Cardiac fibroblast (primary cell): Measurements from ENCODE around the gene CPPED1.

Source experiments
- DNase-seq, 2 donors: peaks; one replicate each; pipeline versions ENCODE4 v3.0.0 to v3.0.0-alpha.2; 2010; ENCODE audit warnings: low read depth in 2 of 2
- H3K4me3 ChIP-seq, 2 donors: replicated peaks in 1 of 2; 1 replicate in 1 of 2; 2 replicates in 1 of 2; pipeline ENCODE4 v1.5.1; 2011; ENCODE audit warnings: low read depth in 2 of 2, low read length in 2 of 2, mild to moderate bottlenecking in 2 of 2, moderate library complexity in 1 of 2
- TF ChIP-seq, protein P1 (sequence below): IDR thresholded peaks from one replicate; pipeline ENCODE4 v1.5.1; 2011; ENCODE audit warnings: low read depth, mild to moderate bottlenecking, low read length, inconsistent platforms

The CPPED1 gene

DNA sequence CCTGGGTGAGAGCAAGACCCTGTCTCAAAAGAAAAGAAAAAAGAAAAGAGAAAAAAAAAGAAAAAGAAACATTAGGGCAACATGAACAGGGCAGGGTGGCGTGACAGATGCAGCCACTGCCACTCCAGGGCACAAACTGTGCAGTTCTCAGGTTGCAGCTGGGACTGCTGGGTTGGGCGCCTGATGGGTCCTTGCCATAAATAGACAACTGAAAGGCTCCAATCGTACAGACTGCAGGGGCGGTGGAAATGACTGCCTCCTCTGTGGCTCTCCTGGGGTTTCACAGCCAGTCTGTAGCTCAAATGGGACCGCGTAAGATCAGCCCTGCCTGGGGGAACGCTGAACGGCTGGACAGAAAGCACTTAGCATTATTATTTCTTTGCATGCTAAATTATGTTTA lies 130.7 kb downstream of the CPPED1 start:
- no peak for DNase-seq
- TF ChIP-seq, protein P1, sequence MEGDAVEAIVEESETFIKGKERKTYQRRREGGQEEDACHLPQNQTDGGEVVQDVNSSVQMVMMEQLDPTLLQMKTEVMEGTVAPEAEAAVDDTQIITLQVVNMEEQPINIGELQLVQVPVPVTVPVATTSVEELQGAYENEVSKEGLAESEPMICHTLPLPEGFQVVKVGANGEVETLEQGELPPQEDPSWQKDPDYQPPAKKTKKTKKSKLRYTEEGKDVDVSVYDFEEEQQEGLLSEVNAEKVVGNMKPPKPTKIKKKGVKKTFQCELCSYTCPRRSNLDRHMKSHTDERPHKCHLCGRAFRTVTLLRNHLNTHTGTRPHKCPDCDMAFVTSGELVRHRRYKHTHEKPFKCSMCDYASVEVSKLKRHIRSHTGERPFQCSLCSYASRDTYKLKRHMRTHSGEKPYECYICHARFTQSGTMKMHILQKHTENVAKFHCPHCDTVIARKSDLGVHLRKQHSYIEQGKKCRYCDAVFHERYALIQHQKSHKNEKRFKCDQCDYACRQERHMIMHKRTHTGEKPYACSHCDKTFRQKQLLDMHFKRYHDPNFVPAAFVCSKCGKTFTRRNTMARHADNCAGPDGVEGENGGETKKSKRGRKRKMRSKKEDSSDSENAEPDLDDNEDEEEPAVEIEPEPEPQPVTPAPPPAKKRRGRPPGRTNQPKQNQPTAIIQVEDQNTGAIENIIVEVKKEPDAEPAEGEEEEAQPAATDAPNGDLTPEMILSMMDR: no peak
- no peak overlapping the region for H3K4me3 ChIP-seq

DNA sequence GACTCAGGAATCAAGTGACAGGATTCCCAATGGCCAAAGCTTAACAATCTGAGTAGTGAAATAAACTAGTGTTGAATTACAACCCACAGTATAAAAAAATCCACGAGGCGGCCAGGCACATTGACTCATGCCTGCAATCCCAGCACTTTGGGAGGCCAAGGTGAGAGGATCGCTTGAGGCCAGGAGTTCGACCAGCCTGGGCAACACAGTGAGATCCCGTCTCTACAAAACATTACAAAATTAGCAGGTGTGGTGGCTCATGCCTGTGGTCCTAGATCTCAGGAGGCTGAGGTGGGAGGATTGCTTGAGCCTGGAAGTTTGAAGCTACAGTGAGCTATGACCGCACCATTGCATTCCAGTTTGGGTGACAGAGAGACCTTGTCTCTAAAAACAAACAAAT lies 133.8 kb downstream of the CPPED1 start:
- TF ChIP-seq, protein P1: no peak
- no peak overlapping the region for H3K4me3 ChIP-seq
- no peak for DNase-seq

DNA sequence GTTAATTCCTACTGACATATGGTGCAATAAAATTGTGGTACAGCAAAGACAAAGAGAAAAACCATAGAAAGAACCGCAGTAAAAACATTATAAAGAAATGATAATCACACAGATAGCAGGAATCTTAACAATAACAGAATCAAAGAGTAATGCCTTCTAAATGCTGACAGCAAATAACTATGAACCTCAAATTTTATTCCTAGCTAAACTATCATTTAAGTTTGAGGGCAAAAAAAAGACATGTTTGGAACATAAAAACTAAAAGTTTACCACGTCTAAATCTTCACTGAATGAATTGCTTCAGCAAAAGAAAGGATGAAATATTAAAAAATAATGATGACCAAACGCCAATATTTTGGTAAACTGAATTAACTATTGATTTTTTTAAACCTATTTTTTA lies 135.8 kb downstream of the CPPED1 start:
- TF ChIP-seq, protein P1: no peak
- DNase-seq: no peak
- no peak overlapping the region for H3K4me3 ChIP-seq

DNA sequence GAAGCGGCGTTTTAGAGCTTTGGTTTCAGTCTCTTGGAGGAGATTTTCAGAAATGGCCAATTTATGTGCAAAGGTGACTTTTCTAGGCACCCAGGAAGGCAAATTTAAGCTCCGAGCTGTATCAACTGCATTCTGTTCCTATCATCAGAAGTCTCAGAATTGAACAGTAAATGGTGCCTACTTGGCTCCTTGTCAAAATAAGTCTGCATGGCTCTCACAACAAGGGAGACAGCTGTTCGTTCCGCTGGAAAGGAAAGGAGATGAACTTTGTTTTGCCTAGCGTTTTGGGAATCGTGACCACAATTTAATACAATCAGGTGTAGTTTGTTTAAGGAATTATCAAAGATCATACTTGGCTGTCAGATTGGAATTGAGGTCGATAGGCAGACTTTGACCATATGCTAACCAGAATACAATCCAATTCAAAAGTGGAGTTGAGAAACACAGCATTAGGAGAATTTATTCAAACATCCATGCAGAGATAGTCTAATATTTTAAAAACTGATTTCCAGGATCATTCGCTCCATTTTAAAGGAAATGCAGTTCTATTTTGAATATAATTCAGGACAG lies 139.4 kb downstream of the CPPED1 start:
- H3K4me3 ChIP-seq: no peak overlapping the region
- DNase-seq: no peak
- TF ChIP-seq, protein P1: no peak

DNA sequence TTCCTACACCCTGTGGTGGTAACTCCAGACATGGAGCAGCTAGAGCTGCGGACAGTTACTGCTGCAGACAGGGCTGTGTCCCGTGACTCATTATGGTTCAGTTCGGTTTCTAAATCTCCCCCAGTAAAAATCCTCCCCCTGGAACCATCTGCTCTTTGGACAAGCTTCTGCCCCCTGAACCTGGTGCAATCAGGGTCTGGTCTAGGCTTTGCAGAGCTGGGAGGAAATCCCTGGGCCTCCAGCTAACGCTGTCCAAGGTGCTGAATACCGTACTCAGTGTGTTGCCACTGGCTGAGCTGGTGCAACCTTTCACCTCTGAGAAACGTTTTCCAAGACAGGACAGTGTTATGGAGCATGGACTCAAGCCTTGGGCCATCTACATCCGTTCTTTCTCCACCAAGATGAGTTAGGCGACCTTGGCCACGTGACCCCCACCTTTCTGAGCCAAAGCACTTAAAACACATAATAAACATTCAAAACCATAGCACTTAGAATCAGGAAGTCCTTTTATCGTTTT lies 142.0 kb downstream of the CPPED1 start:
- TF ChIP-seq, protein P1: no peak
- no peak overlapping the region for H3K4me3 ChIP-seq
- DNase-seq: peak; percentile 32 to 42

DNA sequence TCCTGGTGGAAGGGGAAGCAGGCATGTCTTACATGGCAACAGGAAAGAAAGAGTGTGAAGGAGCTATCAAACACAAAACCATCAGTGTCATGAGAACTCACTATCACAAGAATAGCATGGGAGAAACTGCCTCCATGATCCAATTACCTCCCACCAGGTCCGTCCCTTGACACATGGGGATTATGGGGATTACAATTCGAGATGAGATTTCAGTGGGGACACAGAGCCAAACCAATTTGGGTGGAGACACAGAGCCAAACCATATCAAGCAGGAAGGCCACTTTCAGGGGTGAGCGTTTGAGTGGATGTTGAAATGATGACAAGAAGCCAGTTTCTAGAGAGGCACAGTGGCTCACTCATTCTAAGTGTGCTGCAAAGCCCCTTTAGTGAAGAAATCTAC lies 143.8 kb downstream of the CPPED1 start:
- no peak for DNase-seq
- TF ChIP-seq, protein P1: no peak
- no peak overlapping the region for H3K4me3 ChIP-seq

DNA sequence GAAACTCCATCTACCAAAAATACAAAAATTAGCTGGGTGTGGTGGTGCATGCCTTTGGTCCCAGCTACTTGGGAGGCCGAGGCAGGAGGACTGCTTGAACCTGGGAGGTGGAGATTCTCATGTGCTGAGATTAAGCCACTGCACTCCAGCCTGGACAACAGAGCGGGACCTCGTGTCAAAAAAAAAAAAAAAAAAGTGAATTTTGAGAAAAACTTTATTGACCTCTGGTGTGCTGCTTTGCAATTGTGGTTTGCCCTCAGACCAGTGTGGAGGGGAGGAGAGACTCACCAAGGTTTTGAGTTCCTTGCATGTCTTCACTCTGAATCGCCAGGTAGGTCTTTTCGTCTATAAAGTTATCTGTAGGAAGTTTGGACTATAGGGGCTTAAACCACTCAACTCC lies 145.2 kb downstream of the CPPED1 start:
- TF ChIP-seq, protein P1: no peak
- DNase-seq: no peak

More for the DNA sequence above, 145.2 kb downstream of the CPPED1 start:
- H3K4me3 ChIP-seq: no peak overlapping the region
